Measurements from ENCODE around the gene HPGDS.
"Not testable (repeated sequence)": the region's sequence is repeated elsewhere in the genome, so short reads cannot be mapped to it uniquely, and the experiment has no call there.

Gene HPGDS

GRCh38 chr4:94342694-94343093, at the start of gene HPGDS:
Gene HPGDS (minus strand): TSS chr4:94342836. CDS start chr4:94334629, 8,207 bp downstream.
- Histone ChIP-seq H3K4me1 (ENCODE audit: insufficient read depth, insufficient read length) (no peaks in the 10 kb centered on the region), H3K9me3 (ENCODE audit: insufficient read depth, low read length) (no peaks in the 10 kb centered on the region), H3K9ac (ENCODE audit: insufficient read length, low read depth) (no peak within 1 kb of the TSS), H3K4me3 (ENCODE audit: insufficient read length, low read depth) (no peak within 1 kb of the TSS), H3K27me3 (ENCODE audit: insufficient read depth, insufficient read length) (no peaks in the 10 kb centered on the region), H3K36me3 (ENCODE audit: insufficient read depth, insufficient read length, low read length) (no peaks in the 10 kb centered on the region)
- DNase-seq (ENCODE audit: low read depth, low spot score), result no peak
- TF ChIP-seq ZNF274 (IDR thresholded peaks at IDR 0.05; ENCODE audit: low read depth, low read length), result no peak
- TF ChIP-seq SUZ12 (IDR thresholded peaks at IDR 0.05; ENCODE audit: extremely low read depth, insufficient read depth, insufficient read length), result no peak
- TF ChIP-seq YY1 (IDR thresholded peaks at IDR 0.05; ENCODE audit: insufficient read depth, insufficient read length), result no peak

GRCh38 chr4:94390804-94391410, 48.3 kb upstream of the HPGDS start:
- peaks cover 3% of the 10 kb centered on the region; the same call in 1 of the 2 replicates for H3K9me3 ChIP-seq (ENCODE audit: insufficient read depth, low read length)
- no peak overlapping the region for H3K9ac ChIP-seq (ENCODE audit: insufficient read length, low read depth)
- H3K36me3 ChIP-seq (ENCODE audit: insufficient read depth, insufficient read length, low read length), result no peaks in the 10 kb centered on the region
- no peaks in the 10 kb centered on the region for H3K27me3 ChIP-seq (ENCODE audit: insufficient read depth, insufficient read length)
- no peaks in the 10 kb centered on the region for H3K4me1 ChIP-seq (ENCODE audit: insufficient read depth, insufficient read length)
- no peak overlapping the region for H3K4me3 ChIP-seq (ENCODE audit: insufficient read length, low read depth)
- no peak for TF ChIP-seq ZNF274 (IDR thresholded peaks at IDR 0.05; ENCODE audit: low read depth, low read length)
- TF ChIP-seq YY1 (IDR thresholded peaks at IDR 0.05; ENCODE audit: insufficient read depth, insufficient read length), result no peak
- TF ChIP-seq SUZ12 (IDR thresholded peaks at IDR 0.05; ENCODE audit: extremely low read depth, insufficient read depth, insufficient read length), result no peak
- DNase-seq (ENCODE audit: low read depth, low spot score), result no peak

GRCh38 chr4:94389595-94390267, 47.1 kb upstream of the HPGDS start:
- H3K4me3 ChIP-seq (ENCODE audit: insufficient read length, low read depth), result no peak overlapping the region
- H3K9me3 ChIP-seq (ENCODE audit: insufficient read depth, low read length), result peaks cover 3% of the 10 kb centered on the region; the same call in 1 of the 2 replicates
- H3K9ac ChIP-seq (ENCODE audit: insufficient read length, low read depth), result no peak overlapping the region
- DNase-seq (ENCODE audit: low read depth, low spot score), result no peak
- no peaks in the 10 kb centered on the region for H3K27me3 ChIP-seq (ENCODE audit: insufficient read depth, insufficient read length)
- TF ChIP-seq ZNF274 (IDR thresholded peaks at IDR 0.05; ENCODE audit: low read depth, low read length) (no peak), SUZ12 (IDR thresholded peaks at IDR 0.05; ENCODE audit: extremely low read depth, insufficient read depth, insufficient read length) (no peak), YY1 (IDR thresholded peaks at IDR 0.05; ENCODE audit: insufficient read depth, insufficient read length) (no peak)
- no peaks in the 10 kb centered on the region for H3K36me3 ChIP-seq (ENCODE audit: insufficient read depth, insufficient read length, low read length)
- H3K4me1 ChIP-seq (ENCODE audit: insufficient read depth, insufficient read length), result no peaks in the 10 kb centered on the region

GRCh38 chr4:94387965-94388364, 45.3 kb upstream of the HPGDS start:
- DNase-seq (ENCODE audit: low read depth, low spot score); H3K27me3 ChIP-seq (ENCODE audit: insufficient read depth, insufficient read length); H3K4me1 ChIP-seq (ENCODE audit: insufficient read depth, insufficient read length); H3K4me3 ChIP-seq (ENCODE audit: insufficient read length, low read depth); H3K9me3 ChIP-seq (ENCODE audit: insufficient read depth, low read length); H3K36me3 ChIP-seq (ENCODE audit: insufficient read depth, insufficient read length, low read length); H3K9ac ChIP-seq (ENCODE audit: insufficient read length, low read depth): not testable (repeated sequence)

- not testable (repeated sequence) for H3K4me3 ChIP-seq (ENCODE audit: insufficient read length, low read depth); DNase-seq (ENCODE audit: low read depth, low spot score); H3K4me1 ChIP-seq (ENCODE audit: insufficient read depth, insufficient read length); H3K9ac ChIP-seq (ENCODE audit: insufficient read length, low read depth); H3K9me3 ChIP-seq (ENCODE audit: insufficient read depth, low read length); H3K36me3 ChIP-seq (ENCODE audit: insufficient read depth, insufficient read length, low read length); H3K27me3 ChIP-seq (ENCODE audit: insufficient read depth, insufficient read length)
Observed at GRCh38 chr4:94385452-94385851, 42.8 kb upstream of the HPGDS start.

- H3K9ac ChIP-seq (ENCODE audit: insufficient read length, low read depth); H3K4me3 ChIP-seq (ENCODE audit: insufficient read length, low read depth); H3K27me3 ChIP-seq (ENCODE audit: insufficient read depth, insufficient read length); H3K9me3 ChIP-seq (ENCODE audit: insufficient read depth, low read length); H3K4me1 ChIP-seq (ENCODE audit: insufficient read depth, insufficient read length); DNase-seq (ENCODE audit: low read depth, low spot score); H3K36me3 ChIP-seq (ENCODE audit: insufficient read depth, insufficient read length, low read length): not testable (repeated sequence)
Observed at GRCh38 chr4:94382891-94383290, 40.3 kb upstream of the HPGDS start.

GRCh38 chr4:94378047-94378446, 35.4 kb upstream of the HPGDS start:
- 0 out of 2 replicates have a peak, but pooled peaks cover 7% of the 10 kb centered on the region for H3K9me3 ChIP-seq (ENCODE audit: insufficient read depth, low read length)
- no peaks in the 10 kb centered on the region for H3K27me3 ChIP-seq (ENCODE audit: insufficient read depth, insufficient read length)
- H3K9ac ChIP-seq (ENCODE audit: insufficient read length, low read depth), result no peak overlapping the region
- TF ChIP-seq YY1 (IDR thresholded peaks at IDR 0.05; ENCODE audit: insufficient read depth, insufficient read length), result no peak
- TF ChIP-seq ZNF274 (IDR thresholded peaks at IDR 0.05; ENCODE audit: low read depth, low read length), result no peak
- no peak for TF ChIP-seq SUZ12 (IDR thresholded peaks at IDR 0.05; ENCODE audit: extremely low read depth, insufficient read depth, insufficient read length)
- no peak overlapping the region for H3K4me3 ChIP-seq (ENCODE audit: insufficient read length, low read depth)
- H3K4me1 ChIP-seq (ENCODE audit: insufficient read depth, insufficient read length), result no peaks in the 10 kb centered on the region
- no peaks in the 10 kb centered on the region for H3K36me3 ChIP-seq (ENCODE audit: insufficient read depth, insufficient read length, low read length)
- DNase-seq (ENCODE audit: low read depth, low spot score), result no peak

- Histone ChIP-seq H3K9me3 (ENCODE audit: insufficient read depth, low read length) (0 out of 2 replicates have a peak, but pooled peaks cover 7% of the 10 kb centered on the region), H3K27me3 (ENCODE audit: insufficient read depth, insufficient read length) (no peaks in the 10 kb centered on the region)
Observed at GRCh38 chr4:94377294-94377693, 34.7 kb upstream of the HPGDS start.

More at GRCh38 chr4:94377294-94377693, 34.7 kb upstream of the HPGDS start:
- H3K4me3 ChIP-seq (ENCODE audit: insufficient read length, low read depth), result no peak overlapping the region
- no peak overlapping the region for H3K9ac ChIP-seq (ENCODE audit: insufficient read length, low read depth)
- no peak for TF ChIP-seq YY1 (IDR thresholded peaks at IDR 0.05; ENCODE audit: insufficient read depth, insufficient read length)
- TF ChIP-seq SUZ12 (IDR thresholded peaks at IDR 0.05; ENCODE audit: extremely low read depth, insufficient read depth, insufficient read length), result no peak
- TF ChIP-seq ZNF274 (IDR thresholded peaks at IDR 0.05; ENCODE audit: low read depth, low read length), result no peak
- H3K36me3 ChIP-seq (ENCODE audit: insufficient read depth, insufficient read length, low read length), result no peaks in the 10 kb centered on the region
- H3K4me1 ChIP-seq (ENCODE audit: insufficient read depth, insufficient read length), result no peaks in the 10 kb centered on the region
- DNase-seq (ENCODE audit: low read depth, low spot score), result no peak
